ENCODE data around the gene TMEM198. TPM values are rescaled to one million over a fixed set of nuclear protein-coding genes. Genes with fewer than 3 reads are reported as not detected.

The TMEM198 gene
- total and polyA plus RNA-seq, 9 of the 15 experiments (the other 6 are each of a cell fraction or from before 2014, with no cell fraction given) = 0.03 to 3.8 (median 1.0) TPM

DNA sequence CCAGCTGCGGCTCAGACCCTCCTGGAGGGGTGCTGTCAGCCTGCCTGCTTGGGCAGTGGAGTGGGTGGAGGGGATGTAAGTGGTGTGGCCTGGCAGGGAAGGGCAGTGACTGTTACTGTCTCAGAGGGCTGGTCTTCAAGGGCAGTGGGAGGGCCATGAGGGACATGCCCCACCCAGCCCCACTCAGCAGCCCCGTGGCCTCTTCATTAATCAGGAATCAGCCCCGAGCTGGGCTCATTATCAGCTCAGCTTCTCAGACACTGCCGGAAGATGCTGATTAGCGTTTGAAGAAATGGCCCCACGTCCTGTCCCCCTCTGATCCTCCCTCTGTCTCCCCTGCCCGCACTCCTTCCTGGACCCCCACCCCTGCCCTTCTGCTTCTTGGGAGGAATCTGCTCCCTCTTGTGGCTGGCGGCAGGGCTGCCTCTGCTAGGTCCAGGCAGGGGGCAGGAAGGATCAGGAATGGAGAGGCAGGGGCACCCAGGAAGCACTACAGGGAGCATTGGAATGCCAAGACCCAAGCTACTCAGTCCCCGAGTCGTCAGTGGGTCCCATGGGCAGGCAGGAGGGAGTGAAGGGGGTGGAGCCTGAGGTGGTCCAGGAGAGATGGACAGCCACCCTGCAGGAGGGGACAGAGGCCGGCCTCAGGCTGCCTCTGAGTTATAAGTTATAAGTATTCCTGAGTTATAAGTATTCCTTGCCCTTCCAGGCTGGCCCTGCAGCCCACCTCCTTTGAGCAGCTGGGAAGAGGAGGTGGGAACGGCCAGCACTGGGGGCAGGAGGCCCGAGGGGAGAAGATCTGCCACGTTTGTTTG is 22.6 kb upstream of the TMEM198 start (continued):
- TF ChIP-seq ZNF263 (CRISPR knock-in tag; IDR thresholded peaks at IDR 0.05; ENCODE audit: borderline replicate concordance) (no peak; the same call in 1 of the 2 replicates), KDM1A (IDR thresholded peaks at IDR 0.05) (peak; percentile 67 to 76), BRD4 (IDR thresholded peaks at IDR 0.05) (no peak), SRSF1 (IDR thresholded peaks at IDR 0.05; ENCODE audit: low read depth, low read length) (no peak), ZNF77 (CRISPR knock-in tag; IDR thresholded peaks at IDR 0.05) (no peak), SMARCE1 (IDR thresholded peaks at IDR 0.05) (0 out of 2 replicates have a peak, but pooled peaks have one; percentile 27), KAT7 (CRISPR knock-in tag; IDR thresholded peaks at IDR 0.05; ENCODE audit: borderline replicate concordance) (0 out of 2 replicates have a peak, but pooled peaks have one; percentile 38), SMARCB1 (IDR thresholded peaks at IDR 0.05; ENCODE audit: insufficient read length, low read depth) (no peak), RBBP5 (IDR thresholded peaks at IDR 0.05; ENCODE audit: borderline replicate concordance, insufficient read depth, low read length, poor library complexity, severe bottlenecking) (no peak), ZNF274 (IDR thresholded peaks at IDR 0.05; ENCODE audit: borderline replicate concordance, low read depth, low read length) (no peak), SIX5 (IDR thresholded peaks at IDR 0.05; ENCODE audit: borderline replicate concordance in 1 of 2, insufficient read depth in 1 of 2, low read depth in 1 of 2, low read length in 2 of 2) (no peak), ZNF830 (CRISPR knock-in tag; IDR thresholded peaks at IDR 0.05) (no peak), BHLHE40 (IDR thresholded peaks at IDR 0.05; ENCODE audit: low read length) (no peak), FOXP1 (CRISPR knock-in tag; IDR thresholded peaks at IDR 0.05) (no peak)
- TF ChIP-seq, protein P1, sequence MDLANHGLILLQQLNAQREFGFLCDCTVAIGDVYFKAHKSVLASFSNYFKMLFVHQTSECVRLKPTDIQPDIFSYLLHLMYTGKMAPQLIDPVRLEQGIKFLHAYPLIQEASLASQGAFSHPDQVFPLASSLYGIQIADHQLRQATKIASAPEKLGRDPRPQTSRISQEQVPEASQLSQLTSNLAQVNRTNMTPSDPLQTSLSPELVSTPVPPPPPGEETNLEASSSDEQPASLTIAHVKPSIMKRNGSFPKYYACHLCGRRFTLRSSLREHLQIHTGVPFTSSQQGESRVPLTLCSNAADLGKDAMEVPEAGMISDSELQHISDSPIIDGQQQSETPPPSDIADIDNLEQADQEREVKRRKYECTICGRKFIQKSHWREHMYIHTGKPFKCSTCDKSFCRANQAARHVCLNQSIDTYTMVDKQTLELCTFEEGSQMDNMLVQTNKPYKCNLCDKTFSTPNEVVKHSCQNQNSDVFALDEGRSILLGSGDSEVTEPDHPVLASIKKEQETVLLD (IDR thresholded peaks at IDR 0.05) = peak; percentile 80; the same call in 1 of the 2 replicates
- TF ChIP-seq, protein P2, sequence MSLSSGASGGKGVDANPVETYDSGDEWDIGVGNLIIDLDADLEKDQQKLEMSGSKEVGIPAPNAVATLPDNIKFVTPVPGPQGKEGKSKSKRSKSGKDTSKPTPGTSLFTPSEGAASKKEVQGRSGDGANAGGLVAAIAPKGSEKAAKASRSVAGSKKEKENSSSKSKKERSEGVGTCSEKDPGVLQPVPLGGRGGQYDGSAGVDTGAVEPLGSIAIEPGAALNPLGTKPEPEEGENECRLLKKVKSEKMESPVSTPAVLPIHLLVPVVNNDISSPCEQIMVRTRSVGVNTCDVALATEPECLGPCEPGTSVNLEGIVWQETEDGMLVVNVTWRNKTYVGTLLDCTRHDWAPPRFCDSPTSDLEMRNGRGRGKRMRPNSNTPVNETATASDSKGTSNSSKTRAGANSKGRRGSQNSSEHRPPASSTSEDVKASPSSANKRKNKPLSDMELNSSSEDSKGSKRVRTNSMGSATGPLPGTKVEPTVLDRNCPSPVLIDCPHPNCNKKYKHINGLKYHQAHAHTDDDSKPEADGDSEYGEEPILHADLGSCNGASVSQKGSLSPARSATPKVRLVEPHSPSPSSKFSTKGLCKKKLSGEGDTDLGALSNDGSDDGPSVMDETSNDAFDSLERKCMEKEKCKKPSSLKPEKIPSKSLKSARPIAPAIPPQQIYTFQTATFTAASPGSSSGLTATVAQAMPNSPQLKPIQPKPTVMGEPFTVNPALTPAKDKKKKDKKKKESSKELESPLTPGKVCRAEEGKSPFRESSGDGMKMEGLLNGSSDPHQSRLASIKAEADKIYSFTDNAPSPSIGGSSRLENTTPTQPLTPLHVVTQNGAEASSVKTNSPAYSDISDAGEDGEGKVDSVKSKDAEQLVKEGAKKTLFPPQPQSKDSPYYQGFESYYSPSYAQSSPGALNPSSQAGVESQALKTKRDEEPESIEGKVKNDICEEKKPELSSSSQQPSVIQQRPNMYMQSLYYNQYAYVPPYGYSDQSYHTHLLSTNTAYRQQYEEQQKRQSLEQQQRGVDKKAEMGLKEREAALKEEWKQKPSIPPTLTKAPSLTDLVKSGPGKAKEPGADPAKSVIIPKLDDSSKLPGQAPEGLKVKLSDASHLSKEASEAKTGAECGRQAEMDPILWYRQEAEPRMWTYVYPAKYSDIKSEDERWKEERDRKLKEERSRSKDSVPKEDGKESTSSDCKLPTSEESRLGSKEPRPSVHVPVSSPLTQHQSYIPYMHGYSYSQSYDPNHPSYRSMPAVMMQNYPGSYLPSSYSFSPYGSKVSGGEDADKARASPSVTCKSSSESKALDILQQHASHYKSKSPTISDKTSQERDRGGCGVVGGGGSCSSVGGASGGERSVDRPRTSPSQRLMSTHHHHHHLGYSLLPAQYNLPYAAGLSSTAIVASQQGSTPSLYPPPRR (CRISPR knock-in tag; IDR thresholded peaks at IDR 0.05; ENCODE audit: borderline replicate concordance) = no peak
- TF ChIP-seq, protein P3, sequence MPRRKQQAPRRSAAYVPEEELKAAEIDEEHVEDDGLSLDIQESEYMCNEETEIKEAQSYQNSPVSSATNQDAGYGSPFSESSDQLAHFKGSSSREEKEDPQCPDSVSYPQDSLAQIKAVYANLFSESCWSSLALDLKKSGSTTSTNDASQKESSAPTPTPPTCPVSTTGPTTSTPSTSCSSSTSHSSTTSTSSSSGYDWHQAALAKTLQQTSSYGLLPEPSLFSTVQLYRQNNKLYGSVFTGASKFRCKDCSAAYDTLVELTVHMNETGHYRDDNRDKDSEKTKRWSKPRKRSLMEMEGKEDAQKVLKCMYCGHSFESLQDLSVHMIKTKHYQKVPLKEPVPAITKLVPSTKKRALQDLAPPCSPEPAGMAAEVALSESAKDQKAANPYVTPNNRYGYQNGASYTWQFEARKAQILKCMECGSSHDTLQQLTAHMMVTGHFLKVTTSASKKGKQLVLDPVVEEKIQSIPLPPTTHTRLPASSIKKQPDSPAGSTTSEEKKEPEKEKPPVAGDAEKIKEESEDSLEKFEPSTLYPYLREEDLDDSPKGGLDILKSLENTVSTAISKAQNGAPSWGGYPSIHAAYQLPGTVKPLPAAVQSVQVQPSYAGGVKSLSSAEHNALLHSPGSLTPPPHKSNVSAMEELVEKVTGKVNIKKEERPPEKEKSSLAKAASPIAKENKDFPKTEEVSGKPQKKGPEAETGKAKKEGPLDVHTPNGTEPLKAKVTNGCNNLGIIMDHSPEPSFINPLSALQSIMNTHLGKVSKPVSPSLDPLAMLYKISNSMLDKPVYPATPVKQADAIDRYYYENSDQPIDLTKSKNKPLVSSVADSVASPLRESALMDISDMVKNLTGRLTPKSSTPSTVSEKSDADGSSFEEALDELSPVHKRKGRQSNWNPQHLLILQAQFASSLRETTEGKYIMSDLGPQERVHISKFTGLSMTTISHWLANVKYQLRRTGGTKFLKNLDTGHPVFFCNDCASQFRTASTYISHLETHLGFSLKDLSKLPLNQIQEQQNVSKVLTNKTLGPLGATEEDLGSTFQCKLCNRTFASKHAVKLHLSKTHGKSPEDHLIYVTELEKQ (CRISPR knock-in tag; IDR thresholded peaks at IDR 0.05) = no peak

Measured in K562 (cell line).